ENCODE results near the gene DYNLT1. TPM values are rescaled to one million over a fixed set of nuclear protein-coding genes. Genes with fewer than 3 reads are reported as not detected.
"Not testable (repeated sequence)": the region's sequence is repeated elsewhere in the genome, so short reads cannot be mapped to it uniquely, and the experiment has no call there.

The DYNLT1 gene
- total RNA-seq, 2 donors from 2014 or later, result 57.3 to 91.5 TPM

GRCh38 chr6:158661156-158661685 is 16.7 kb upstream of the DYNLT1 start:
- no peak for DNase-seq (ENCODE audit: low spot score)
- TF ChIP-seq, protein P1, sequence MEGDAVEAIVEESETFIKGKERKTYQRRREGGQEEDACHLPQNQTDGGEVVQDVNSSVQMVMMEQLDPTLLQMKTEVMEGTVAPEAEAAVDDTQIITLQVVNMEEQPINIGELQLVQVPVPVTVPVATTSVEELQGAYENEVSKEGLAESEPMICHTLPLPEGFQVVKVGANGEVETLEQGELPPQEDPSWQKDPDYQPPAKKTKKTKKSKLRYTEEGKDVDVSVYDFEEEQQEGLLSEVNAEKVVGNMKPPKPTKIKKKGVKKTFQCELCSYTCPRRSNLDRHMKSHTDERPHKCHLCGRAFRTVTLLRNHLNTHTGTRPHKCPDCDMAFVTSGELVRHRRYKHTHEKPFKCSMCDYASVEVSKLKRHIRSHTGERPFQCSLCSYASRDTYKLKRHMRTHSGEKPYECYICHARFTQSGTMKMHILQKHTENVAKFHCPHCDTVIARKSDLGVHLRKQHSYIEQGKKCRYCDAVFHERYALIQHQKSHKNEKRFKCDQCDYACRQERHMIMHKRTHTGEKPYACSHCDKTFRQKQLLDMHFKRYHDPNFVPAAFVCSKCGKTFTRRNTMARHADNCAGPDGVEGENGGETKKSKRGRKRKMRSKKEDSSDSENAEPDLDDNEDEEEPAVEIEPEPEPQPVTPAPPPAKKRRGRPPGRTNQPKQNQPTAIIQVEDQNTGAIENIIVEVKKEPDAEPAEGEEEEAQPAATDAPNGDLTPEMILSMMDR (IDR thresholded peaks at IDR 0.05), result no peak
- H3K27ac ChIP-seq, result no peak overlapping the region

GRCh38 chr6:158660333-158660754 is 15.8 kb upstream of the DYNLT1 start:
- Histone ChIP-seq H3K4me1 (peaks cover 0 to 2% of the 10 kb centered on the region in 2 donors), H3K4me3 (no peak overlapping the region), H3K27ac (no peak overlapping the region), H3K9me3 (no peaks in the 10 kb centered on the region), H3K27me3 (no peaks in the 10 kb centered on the region), H3K36me3 (no peaks in the 10 kb centered on the region)
- TF ChIP-seq, protein P1 (IDR thresholded peaks at IDR 0.05), result peak in 1 of 2 donors; percentile 53
- DNase-seq (ENCODE audit: low spot score), result no peak

More at GRCh38 chr6:158661156-158661685, 16.7 kb upstream of the DYNLT1 start:
- no peaks in the 10 kb centered on the region for H3K4me1 ChIP-seq
- H3K4me3 ChIP-seq, result no peak overlapping the region
- no peaks in the 10 kb centered on the region for H3K27me3 ChIP-seq
- no peaks in the 10 kb centered on the region for H3K9me3 ChIP-seq
- peaks cover 3% of the 10 kb centered on the region for H3K36me3 ChIP-seq

GRCh38 chr6:158656986-158657385 is 12.4 kb upstream of the DYNLT1 start:
- DNase-seq (ENCODE audit: low spot score), result peak; percentile 56
- not testable (repeated sequence) for H3K9me3 ChIP-seq, H3K27me3 ChIP-seq, H3K4me3 ChIP-seq, H3K36me3 ChIP-seq, H3K27ac ChIP-seq
- peaks cover 0 to 22% of the 10 kb centered on the region in 2 donors for H3K4me1 ChIP-seq

- TF ChIP-seq, protein P1 (IDR thresholded peaks at IDR 0.05), result no peak
- peaks cover 0 to 22% of the 10 kb centered on the region in 2 donors for H3K4me1 ChIP-seq
- no peak overlapping the region for H3K4me3 ChIP-seq
- no peaks in the 10 kb centered on the region for H3K9me3 ChIP-seq
- peak overlapping the region in 1 of 2 donors; percentile 86 for H3K27ac ChIP-seq
- DNase-seq (ENCODE audit: low spot score), result peak; percentile 56
- H3K36me3 ChIP-seq, result no peaks in the 10 kb centered on the region
- no peaks in the 10 kb centered on the region for H3K27me3 ChIP-seq
Measured at GRCh38 chr6:158655569-158656450, 11.3 kb upstream of the DYNLT1 start.

- Histone ChIP-seq H3K4me3 (no peak overlapping the region), H3K36me3 (no peaks in the 10 kb centered on the region), H3K4me1 (peaks cover 0 to 22% of the 10 kb centered on the region in 2 donors), H3K9me3 (no peaks in the 10 kb centered on the region), H3K27ac (peak overlapping the region; percentile 80 to 86), H3K27me3 (no peaks in the 10 kb centered on the region)
- TF ChIP-seq, protein P1 (IDR thresholded peaks at IDR 0.05), result no peak
- DNase-seq (ENCODE audit: low spot score), result peak; percentile 60
Measured at GRCh38 chr6:158654960-158655489, 10.5 kb upstream of the DYNLT1 start.

DNA sequence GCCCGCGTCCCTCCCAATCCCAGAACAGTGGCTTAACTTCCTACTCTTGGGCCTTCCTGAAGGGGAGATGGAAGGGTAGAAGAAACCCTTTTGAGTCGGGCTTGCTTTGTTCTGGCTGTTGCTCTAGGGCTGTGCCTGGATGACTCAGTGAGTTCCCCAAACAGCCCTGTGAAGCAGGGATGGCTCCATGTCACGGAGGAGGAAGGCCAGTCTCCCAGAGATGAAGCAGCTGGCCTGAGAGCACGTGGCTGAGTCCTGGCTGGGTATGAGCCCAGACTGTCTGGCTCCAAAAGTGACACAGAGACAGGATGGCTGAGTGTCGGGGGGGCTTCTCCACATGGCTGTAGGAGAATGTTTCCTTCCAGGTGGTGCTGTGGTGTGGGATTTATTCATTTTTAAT is 10.0 kb upstream of the DYNLT1 start:
- Histone ChIP-seq H3K36me3 (no peaks in the 10 kb centered on the region), H3K27ac (peak overlapping the region; percentile 80 to 86), H3K9me3 (no peaks in the 10 kb centered on the region), H3K4me1 (peaks cover 0 to 28% of the 10 kb centered on the region in 2 donors), H3K4me3 (no peak overlapping the region), H3K27me3 (no peaks in the 10 kb centered on the region)
- TF ChIP-seq, protein P1 (IDR thresholded peaks at IDR 0.05), result no peak
- DNase-seq (ENCODE audit: low spot score), result peak; percentile 87
